ENCODE results near the gene HECTD4.

HECTD4 gene

GRCh38 chr12:112170376-112170775 is 211.9 kb downstream of the HECTD4 start:
- no peak overlapping the region for H3K27ac ChIP-seq
- TF ChIP-seq CTCF (IDR thresholded peaks at IDR 0.05): no peak
- no peaks in the 10 kb centered on the region for H3K9me3 ChIP-seq
- H3K4me1 ChIP-seq (ENCODE audit: control insufficient read depth in 1 of 2, insufficient read depth in 1 of 2, low read depth in 1 of 2, low read length in 1 of 2): no peaks in the 10 kb centered on the region
- H3K36me3 ChIP-seq: peaks cover 93% of the 10 kb centered on the region
- no peaks in the 10 kb centered on the region for H3K27me3 ChIP-seq
- H3K4me3 ChIP-seq (ENCODE audit: low read depth in 1 of 2, low read length in 1 of 2): no peak overlapping the region

GRCh38 chr12:112169966-112170365 is 212.3 kb downstream of the HECTD4 start:
- TF ChIP-seq CTCF (IDR thresholded peaks at IDR 0.05): no peak
- H3K27me3 ChIP-seq: no peaks in the 10 kb centered on the region
- H3K36me3 ChIP-seq: peaks cover 89% of the 10 kb centered on the region
- no peak overlapping the region for H3K27ac ChIP-seq
- H3K4me1 ChIP-seq (ENCODE audit: control insufficient read depth in 1 of 2, insufficient read depth in 1 of 2, low read depth in 1 of 2, low read length in 1 of 2): no peaks in the 10 kb centered on the region
- H3K9me3 ChIP-seq: no peaks in the 10 kb centered on the region
- no peak overlapping the region for H3K4me3 ChIP-seq (ENCODE audit: low read depth in 1 of 2, low read length in 1 of 2)

GRCh38 chr12:112169161-112169872 is 212.9 kb downstream of the HECTD4 start:
- no peaks in the 10 kb centered on the region for H3K27me3 ChIP-seq
- H3K27ac ChIP-seq: no peak overlapping the region
- H3K4me1 ChIP-seq (ENCODE audit: control insufficient read depth in 1 of 2, insufficient read depth in 1 of 2, low read depth in 1 of 2, low read length in 1 of 2): no peaks in the 10 kb centered on the region
- no peaks in the 10 kb centered on the region for H3K9me3 ChIP-seq
- H3K36me3 ChIP-seq: peaks cover 83% of the 10 kb centered on the region
- no peak for TF ChIP-seq CTCF (IDR thresholded peaks at IDR 0.05)
- H3K4me3 ChIP-seq (ENCODE audit: low read depth in 1 of 2, low read length in 1 of 2): no peak overlapping the region

- TF ChIP-seq CTCF (IDR thresholded peaks at IDR 0.05): no peak
- Histone ChIP-seq H3K9me3 (no peaks in the 10 kb centered on the region), H3K36me3 (peaks cover 85% of the 10 kb centered on the region), H3K4me3 (ENCODE audit: low read depth in 1 of 2, low read length in 1 of 2) (no peak overlapping the region), H3K4me1 (ENCODE audit: control insufficient read depth in 1 of 2, insufficient read depth in 1 of 2, low read depth in 1 of 2, low read length in 1 of 2) (no peaks in the 10 kb centered on the region), H3K27ac (no peak overlapping the region), H3K27me3 (no peaks in the 10 kb centered on the region)
Observed at GRCh38 chr12:112168561-112168971, 213.7 kb downstream of the HECTD4 start.

GRCh38 chr12:112167718-112168525 is 214.3 kb downstream of the HECTD4 start:
- H3K27me3 ChIP-seq: no peaks in the 10 kb centered on the region
- H3K4me3 ChIP-seq (ENCODE audit: low read depth in 1 of 2, low read length in 1 of 2): no peak overlapping the region
- H3K9me3 ChIP-seq: no peaks in the 10 kb centered on the region
- no peaks in the 10 kb centered on the region for H3K4me1 ChIP-seq (ENCODE audit: control insufficient read depth in 1 of 2, insufficient read depth in 1 of 2, low read depth in 1 of 2, low read length in 1 of 2)
- TF ChIP-seq CTCF (IDR thresholded peaks at IDR 0.05): no peak
- no peak overlapping the region for H3K27ac ChIP-seq
- H3K36me3 ChIP-seq: peaks cover 89% of the 10 kb centered on the region
